HG02588 (cell line): ENCODE results near the gene POTEJ.
"Not testable (repeated sequence)": the region's sequence is repeated elsewhere in the genome, so short reads cannot be mapped to it uniquely, and the experiment has no call there.

ENCODE experiments used
- ATAC-seq: cut with Tn5 transposase; IDR thresholded peaks from one replicate; pipeline ENCODE4 v1.9.1; 2021; ENCODE audit warnings: mild to moderate bottlenecking, moderate library complexity; ENCODE audit not compliant: unreplicated experiment

Gene POTEJ

GRCh38 chr2:130601648-130602302, 9.5 kb upstream of the POTEJ start:
- not testable (repeated sequence) for ATAC-seq

- ATAC-seq: not testable (repeated sequence)
Observed at GRCh38 chr2:130608276-130609001, 2.8 kb upstream of the POTEJ start.

GRCh38 chr2:130609002-130609920, 2.0 kb upstream of the POTEJ start:
- not testable (repeated sequence) for ATAC-seq

- not testable (repeated sequence) for ATAC-seq
Observed at GRCh38 chr2:130610486-130610885, 754 bp upstream of the POTEJ start.

GRCh38 chr2:130628784-130629475, 17.7 kb downstream of the POTEJ start:
- not testable (repeated sequence) for ATAC-seq

GRCh38 chr2:130638973-130639372, 27.7 kb downstream of the POTEJ start:
- not testable (repeated sequence) for ATAC-seq

- not testable (repeated sequence) for ATAC-seq
Observed at GRCh38 chr2:130641688-130642087, 30.4 kb downstream of the POTEJ start.

GRCh38 chr2:130649285-130649684, 38.0 kb downstream of the POTEJ start:
- not testable (repeated sequence) for ATAC-seq

- ATAC-seq: not testable (repeated sequence)
Observed at GRCh38 chr2:130664506-130664905, 53.3 kb downstream of the POTEJ start.

GRCh38 chr2:130665596-130665995, 54.4 kb downstream of the POTEJ start:
- not testable (repeated sequence) for ATAC-seq

GRCh38 chr2:130667516-130667915, 56.3 kb downstream of the POTEJ start:
- ATAC-seq: not testable (repeated sequence)

GRCh38 chr2:130670026-130670745, 58.9 kb downstream of the POTEJ start:
- ATAC-seq: not testable (repeated sequence)

GRCh38 chr2:130692041-130692770, 81.0 kb downstream of the POTEJ start:
- not testable (repeated sequence) for ATAC-seq

GRCh38 chr2:130693474-130693873, 82.2 kb downstream of the POTEJ start:
- ATAC-seq: not testable (repeated sequence)

- not testable (repeated sequence) for ATAC-seq
Observed at GRCh38 chr2:130703250-130703649, 92.0 kb downstream of the POTEJ start.
